Measurements from ENCODE around the gene MYRFL.
A peak's percentile ranks its signal among the peaks of the same experiment; 100 is the strongest.

GRCh38 chr12:69987579-69988091 is 162.6 kb downstream of the MYRFL start:
- peak; percentile 12 for TF ChIP-seq POLR2AphosphoS5 (IDR thresholded peaks at IDR 0.05)
- TF ChIP-seq, protein P1, sequence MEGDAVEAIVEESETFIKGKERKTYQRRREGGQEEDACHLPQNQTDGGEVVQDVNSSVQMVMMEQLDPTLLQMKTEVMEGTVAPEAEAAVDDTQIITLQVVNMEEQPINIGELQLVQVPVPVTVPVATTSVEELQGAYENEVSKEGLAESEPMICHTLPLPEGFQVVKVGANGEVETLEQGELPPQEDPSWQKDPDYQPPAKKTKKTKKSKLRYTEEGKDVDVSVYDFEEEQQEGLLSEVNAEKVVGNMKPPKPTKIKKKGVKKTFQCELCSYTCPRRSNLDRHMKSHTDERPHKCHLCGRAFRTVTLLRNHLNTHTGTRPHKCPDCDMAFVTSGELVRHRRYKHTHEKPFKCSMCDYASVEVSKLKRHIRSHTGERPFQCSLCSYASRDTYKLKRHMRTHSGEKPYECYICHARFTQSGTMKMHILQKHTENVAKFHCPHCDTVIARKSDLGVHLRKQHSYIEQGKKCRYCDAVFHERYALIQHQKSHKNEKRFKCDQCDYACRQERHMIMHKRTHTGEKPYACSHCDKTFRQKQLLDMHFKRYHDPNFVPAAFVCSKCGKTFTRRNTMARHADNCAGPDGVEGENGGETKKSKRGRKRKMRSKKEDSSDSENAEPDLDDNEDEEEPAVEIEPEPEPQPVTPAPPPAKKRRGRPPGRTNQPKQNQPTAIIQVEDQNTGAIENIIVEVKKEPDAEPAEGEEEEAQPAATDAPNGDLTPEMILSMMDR (IDR thresholded peaks at IDR 0.05): no peak
